NCI-H2107 treated with DMSO at 0.1 percent for 48 hours (cell line): Measurements from ENCODE around the gene OBSL1.

Source experiments
- DNase-seq: peaks from one replicate; lab custom pipeline; 2025; ENCODE audit not compliant: unreplicated experiment; lab: John Stamatoyannopoulos, UW

OBSL1 gene

DNA sequence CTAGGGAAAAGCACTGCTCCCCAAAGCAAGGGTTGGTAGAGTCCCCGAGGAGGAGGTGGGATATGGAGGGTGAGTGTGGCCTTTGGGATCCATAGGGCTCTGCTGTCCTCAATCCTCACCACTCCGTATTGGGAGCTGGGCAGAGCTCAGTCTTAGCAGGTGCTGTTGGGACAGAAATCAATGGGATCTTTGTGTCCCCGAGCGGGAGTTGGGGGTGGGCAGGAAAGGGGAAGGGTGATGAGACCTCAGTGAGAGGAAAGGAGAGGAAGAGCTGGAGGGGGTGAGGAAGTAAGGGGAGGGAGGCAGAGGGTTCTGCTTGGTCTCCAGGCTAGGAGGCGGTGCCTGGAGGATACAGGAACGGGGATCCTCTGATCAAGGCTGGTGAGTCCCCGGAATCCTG lies 54.5 kb downstream of the OBSL1 start:
- DNase-seq = no peak

DNA sequence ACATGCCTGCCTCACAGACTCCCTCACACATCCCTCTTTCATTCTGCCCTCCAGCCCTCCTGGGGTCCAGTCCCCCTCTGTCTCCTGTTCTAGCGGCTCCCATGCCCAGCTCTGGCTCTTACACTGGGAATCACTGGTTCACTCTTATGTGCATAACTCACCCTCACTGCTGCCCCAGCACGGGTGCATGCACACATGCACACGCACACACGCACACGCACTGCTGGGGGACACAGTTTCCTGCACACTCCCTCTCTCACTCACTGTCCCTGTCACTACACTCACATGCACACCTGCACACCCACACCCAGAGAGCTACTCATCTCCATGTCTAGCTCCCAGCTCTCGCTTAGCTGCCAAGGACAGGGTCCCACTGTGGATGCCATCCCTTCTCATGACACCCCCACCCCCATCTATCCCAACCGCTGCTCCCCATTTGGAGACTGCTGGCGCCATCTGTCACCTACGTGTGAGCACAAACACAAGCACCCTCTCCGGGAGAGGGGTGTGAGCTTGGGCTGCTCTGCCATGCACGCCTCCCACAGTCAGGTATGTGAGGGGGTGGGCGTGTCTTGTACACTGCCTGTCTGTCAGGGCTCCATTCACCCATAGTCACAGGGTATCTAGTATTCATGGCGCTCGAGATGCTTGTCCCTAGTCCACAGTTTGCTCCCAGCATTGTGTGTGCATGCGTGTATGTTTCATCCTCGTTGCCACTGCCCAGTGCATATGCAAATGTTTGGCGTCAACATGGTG lies 55.3 kb downstream of the OBSL1 start:
- DNase-seq = no peak

- DNase-seq = no peak
Measured at GRCh38 chr2:219514836-219515235, 56.5 kb downstream of the OBSL1 start.

GRCh38 chr2:219514196-219514761 lies 57.1 kb downstream of the OBSL1 start, which contains the start of gene ASIC4:
ASIC4 (plus strand) TSS chr2:219514482; CDS start chr2:219514725, 243 bp downstream.
- DNase-seq = no peak

DNA sequence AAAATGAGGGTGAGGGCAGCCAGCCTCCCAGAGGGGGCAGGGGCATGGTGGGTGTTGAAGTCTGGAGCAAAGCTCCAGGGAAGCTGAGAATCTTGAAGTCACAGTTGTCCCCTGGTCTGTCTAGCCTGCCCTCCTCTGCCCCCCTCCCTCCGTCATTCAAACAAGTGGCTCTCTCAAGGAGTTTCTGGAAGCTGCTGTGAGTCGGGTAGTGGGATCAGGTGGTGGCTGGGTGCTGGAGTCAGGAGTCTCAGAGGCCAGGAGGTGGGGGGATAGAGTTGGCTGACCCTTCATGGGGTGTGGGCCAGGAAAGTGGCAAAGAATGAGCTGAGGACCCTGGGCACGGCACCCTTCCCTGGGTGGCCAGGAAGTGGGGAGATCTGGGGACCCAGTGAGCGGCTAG lies 57.6 kb downstream of the OBSL1 start:
- DNase-seq = no peak

DNA sequence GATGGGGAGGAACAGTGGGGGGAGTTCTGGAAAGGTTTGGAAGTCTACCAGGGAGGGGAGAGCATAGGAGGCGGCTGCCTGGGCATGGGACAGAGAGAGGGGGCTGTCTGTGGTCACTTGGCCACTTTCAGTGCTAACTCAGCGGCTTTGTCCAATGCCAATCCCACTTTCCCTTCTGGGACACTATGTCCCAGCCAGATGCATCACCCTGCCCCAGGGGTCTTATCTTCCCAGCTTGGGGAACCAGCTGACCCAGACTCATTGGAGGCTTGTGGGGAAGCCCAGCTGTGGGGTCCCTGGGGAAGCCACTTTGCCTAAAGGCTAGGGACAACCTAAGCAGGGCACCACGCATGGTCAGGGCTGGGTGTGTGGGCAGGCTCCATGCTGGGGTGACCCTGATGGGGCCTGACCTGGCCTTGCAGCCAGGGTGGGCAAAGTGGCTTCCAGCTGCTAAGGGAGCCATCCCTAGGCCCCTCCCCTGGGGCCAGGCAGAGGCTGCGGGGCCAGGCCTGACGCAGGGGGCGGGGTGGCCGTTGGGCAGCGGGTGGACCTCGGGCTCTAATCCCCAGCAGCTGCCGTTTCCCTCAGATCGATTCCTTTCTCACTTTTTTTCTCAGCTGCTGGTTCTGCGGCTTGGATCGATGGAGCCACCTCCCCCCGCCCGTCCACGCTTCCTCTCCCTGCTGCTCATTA lies 58.7 kb downstream of the OBSL1 start:
- DNase-seq = no peak

DNA sequence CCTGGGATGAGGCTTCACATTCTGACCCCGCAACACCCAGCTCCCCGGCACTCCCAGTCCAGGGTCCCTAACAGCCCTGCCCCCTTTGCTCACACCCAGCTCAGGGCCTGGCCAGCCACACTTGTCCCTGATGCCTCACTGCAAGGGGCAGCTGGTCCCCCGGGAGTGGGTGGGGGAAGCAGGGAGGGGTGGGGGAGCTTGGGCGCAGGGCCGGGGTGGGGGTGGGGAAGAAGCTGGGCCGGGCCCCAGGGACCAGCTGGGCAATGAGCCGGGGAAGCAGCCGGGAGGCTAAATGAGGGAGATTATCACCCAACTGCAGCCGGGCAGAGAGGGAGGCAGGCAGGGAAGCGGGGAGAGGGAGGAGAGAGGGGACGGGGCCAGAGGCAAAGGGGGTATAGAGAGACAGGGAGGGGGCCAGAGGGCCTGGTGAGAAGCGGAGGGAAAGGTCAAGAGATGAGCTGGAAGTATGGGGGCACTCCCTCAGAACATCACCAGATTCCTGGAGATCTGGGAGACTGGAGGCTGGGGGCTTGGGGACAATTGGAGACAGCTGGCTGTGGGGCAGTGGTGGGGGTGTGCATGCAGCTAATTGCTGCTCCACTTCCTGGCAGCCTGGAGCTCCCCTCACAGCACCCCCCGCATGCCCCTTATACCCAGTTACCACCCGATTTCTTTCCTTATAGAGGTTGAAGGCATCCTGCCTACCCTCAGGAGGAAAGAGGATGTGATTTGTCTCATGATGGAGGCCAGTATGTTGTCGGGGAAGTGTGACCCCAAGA lies 59.6 kb downstream of the OBSL1 start:
- DNase-seq = no peak

- no peak for DNase-seq
Measured at GRCh38 chr2:219510512-219511135, 60.7 kb downstream of the OBSL1 start.

- DNase-seq = no peak
Measured at GRCh38 chr2:219509780-219510511, 61.4 kb downstream of the OBSL1 start.

- no peak for DNase-seq
Measured at GRCh38 chr2:219508971-219509779, 62.2 kb downstream of the OBSL1 start.

GRCh38 chr2:219508444-219508734 lies 63.0 kb downstream of the OBSL1 start:
- DNase-seq = no peak

- no peak for DNase-seq
Measured at GRCh38 chr2:219507581-219508443, 63.5 kb downstream of the OBSL1 start.

- DNase-seq = no peak
Measured at GRCh38 chr2:219506802-219507526, 64.4 kb downstream of the OBSL1 start.

DNA sequence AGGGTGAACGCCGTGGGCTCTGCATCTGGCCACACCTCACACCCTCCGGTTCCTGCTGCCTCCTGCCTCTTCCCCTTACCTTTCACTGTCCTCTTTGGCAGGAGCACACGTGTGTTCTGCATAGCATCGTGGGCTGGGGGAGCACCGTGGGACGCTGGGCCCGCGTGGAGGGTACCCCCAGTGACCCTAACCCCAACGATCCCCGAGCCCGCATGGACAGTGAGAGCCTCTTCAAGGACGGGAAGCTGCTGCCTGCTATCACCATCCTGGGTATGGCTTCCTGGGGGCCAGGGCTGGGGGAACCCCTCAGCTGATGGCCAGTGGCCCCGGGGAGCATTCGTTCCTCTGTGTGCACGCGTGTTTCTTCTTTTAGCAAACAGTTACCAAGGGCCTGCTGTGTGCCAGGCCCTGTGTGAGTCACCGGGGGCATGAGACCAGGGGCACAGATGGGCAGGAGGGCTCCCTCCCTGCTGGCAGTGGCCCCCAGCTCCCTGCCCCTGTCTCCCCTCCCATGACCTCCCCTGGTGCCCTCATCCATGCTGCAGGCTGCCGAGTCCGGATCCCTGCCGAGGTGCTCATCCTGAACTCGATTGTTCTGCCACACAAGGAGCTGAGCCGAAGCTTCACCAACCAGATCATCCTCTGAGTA lies 65.1 kb downstream of the OBSL1 start:
- DNase-seq = no peak

- DNase-seq = no peak
Measured at GRCh38 chr2:219505585-219505984, 65.8 kb downstream of the OBSL1 start.

DNA sequence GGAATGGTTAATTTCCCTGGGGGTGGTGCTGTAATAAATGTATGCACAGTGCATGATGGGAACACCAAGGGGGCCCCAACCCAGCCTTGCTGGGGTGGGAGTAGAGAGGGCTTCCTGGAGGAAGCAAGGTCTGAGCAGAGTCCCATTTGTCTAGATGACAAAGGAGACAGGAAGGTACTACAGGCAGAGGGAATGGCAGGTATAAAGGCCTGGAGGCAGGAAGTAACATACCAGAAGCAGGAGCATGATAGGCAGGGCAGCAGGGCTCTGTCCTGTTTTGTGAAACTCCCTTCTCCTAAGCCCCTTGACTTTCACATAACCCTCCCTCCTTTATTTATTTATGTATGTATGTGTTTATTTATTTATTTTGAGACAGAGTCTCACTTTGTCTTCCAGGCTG lies 68.7 kb downstream of the OBSL1 start:
- DNase-seq = no peak

- DNase-seq = no peak
Measured at GRCh38 chr2:219501849-219502248, 69.5 kb downstream of the OBSL1 start.
